ENCODE data around the gene CLDN14.

CLDN14 gene

DNA sequence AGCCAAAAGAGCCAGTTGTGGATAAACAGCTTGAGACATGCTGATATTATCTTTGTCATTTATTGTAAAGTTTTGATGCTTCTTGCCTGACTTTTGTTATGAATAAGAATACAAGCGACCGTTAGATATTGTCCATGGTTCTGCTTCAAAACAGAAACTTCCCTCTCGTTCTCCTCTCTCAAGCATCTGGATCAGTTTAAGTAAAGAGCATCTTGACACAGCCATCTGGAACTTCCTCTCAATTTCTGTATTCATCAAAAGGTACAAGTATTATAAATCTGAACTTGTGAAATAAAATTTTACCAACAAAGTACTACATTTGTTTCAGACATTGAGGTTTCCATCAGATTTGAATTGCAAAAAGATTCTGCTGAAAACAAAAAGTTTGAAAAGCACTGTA is 36.4 kb upstream of the CLDN14 start:
- Histone ChIP-seq H3K27ac (ENCODE audit: low read depth, low read length) (no peak overlapping the region), H2BK120ac (ENCODE audit: insufficient read depth, low read length, poor library complexity) (no peak overlapping the region), H2BK5ac (ENCODE audit: low read depth, low read length, poor library complexity) (no peak overlapping the region), H3K14ac (ENCODE audit: low read length) (no peak overlapping the region), H3K79me1 (ENCODE audit: low read length) (no peaks in the 10 kb centered on the region), H3K4me1 (ENCODE audit: control insufficient read depth in 1 of 2, insufficient read depth in 2 of 2, low read length in 2 of 2) (peaks cover 0 to 3% of the 10 kb centered on the region in 2 experiments), H3K4ac (ENCODE audit: low read depth, low read length) (no peak overlapping the region), H4K12ac (ENCODE audit: low read depth, low read length) (no peak overlapping the region), H2AFZ (ENCODE audit: insufficient read depth, low read length, poor library complexity) (no peak overlapping the region), H2AK5ac (ENCODE audit: low read length) (no peak overlapping the region), H3K4me2 (ENCODE audit: low read length) (no peak overlapping the region), H3K27me3 (ENCODE audit: insufficient read depth, low read length) (no peaks in the 10 kb centered on the region), H3K18ac (ENCODE audit: low read length) (no peak overlapping the region), H3K9me3 (ENCODE audit: insufficient read depth, low read depth, low read length) (no peaks in the 10 kb centered on the region), H3K4me3 (ENCODE audit: low read depth, low read length) (no peak overlapping the region), H4K8ac (ENCODE audit: low read depth, low read length) (no peak overlapping the region), H3K36me3 (ENCODE audit: control insufficient read depth in 1 of 2, insufficient read depth in 2 of 2, low read length in 2 of 2) (no peaks in the 10 kb centered on the region), H4K91ac (ENCODE audit: low read depth, low read length) (no peak overlapping the region), H3K9ac (ENCODE audit: low read length) (no peak overlapping the region), H2BK12ac (ENCODE audit: low read length) (no peak overlapping the region), H3K23ac (ENCODE audit: low read length) (no peak overlapping the region), H3K79me2 (ENCODE audit: control insufficient read depth, insufficient read depth, low read length, poor library complexity) (no peaks in the 10 kb centered on the region)
- no CpG with 5 or more reads among the region's 3 CpGs for WGBS (ENCODE audit: extremely low coverage, insufficient coverage, insufficient read length)
- no peak for DNase-seq

DNA sequence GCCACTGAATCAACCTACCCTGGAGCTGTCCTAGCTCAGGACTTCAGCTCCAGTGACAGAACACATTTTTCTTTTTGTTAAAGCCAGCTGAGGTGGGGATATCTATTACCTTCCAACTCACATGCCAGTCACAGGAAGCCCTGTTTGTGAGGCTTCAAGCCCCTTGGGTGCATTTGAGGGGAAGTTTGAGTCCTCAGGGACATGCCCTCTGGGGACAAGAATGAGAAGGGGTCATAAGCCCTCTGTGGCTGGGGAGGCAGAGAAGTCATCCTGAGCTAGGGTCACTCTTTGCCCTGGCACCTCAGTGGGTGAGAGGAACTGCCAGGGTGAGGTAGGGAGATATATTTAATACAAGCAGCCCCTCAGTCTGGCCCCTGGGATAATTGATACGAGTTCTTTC is 33.5 kb upstream of the CLDN14 start:
- H3K4ac ChIP-seq (ENCODE audit: low read depth, low read length), result no peak overlapping the region
- H3K27ac ChIP-seq (ENCODE audit: low read depth, low read length), result no peak overlapping the region
- no peak overlapping the region for H4K8ac ChIP-seq (ENCODE audit: low read depth, low read length)
- peaks cover 7% of the 10 kb centered on the region for H3K79me1 ChIP-seq (ENCODE audit: low read length)
- no peak overlapping the region for H4K91ac ChIP-seq (ENCODE audit: low read depth, low read length)
- no peaks in the 10 kb centered on the region for H3K79me2 ChIP-seq (ENCODE audit: control insufficient read depth, insufficient read depth, low read length, poor library complexity)
- no peak overlapping the region for H2BK120ac ChIP-seq (ENCODE audit: insufficient read depth, low read length, poor library complexity)
- no peak overlapping the region for H3K14ac ChIP-seq (ENCODE audit: low read length)
- no peak overlapping the region for H4K12ac ChIP-seq (ENCODE audit: low read depth, low read length)
- H2BK5ac ChIP-seq (ENCODE audit: low read depth, low read length, poor library complexity), result no peak overlapping the region
- no peak overlapping the region for H3K9ac ChIP-seq (ENCODE audit: low read length)
- H3K4me2 ChIP-seq (ENCODE audit: low read length), result no peak overlapping the region
- no CpG with 5 or more reads among the region's 1 CpG for WGBS (ENCODE audit: extremely low coverage, insufficient coverage, insufficient read length)
- H3K18ac ChIP-seq (ENCODE audit: low read length), result no peak overlapping the region
- peaks cover 20 to 21% of the 10 kb centered on the region in 2 experiments for H3K4me1 ChIP-seq (ENCODE audit: control insufficient read depth in 1 of 2, insufficient read depth in 2 of 2, low read length in 2 of 2)
- no peaks in the 10 kb centered on the region for H3K27me3 ChIP-seq (ENCODE audit: insufficient read depth, low read length)
- DNase-seq, result no peak
- H2BK12ac ChIP-seq (ENCODE audit: low read length), result no peak overlapping the region
- no peak overlapping the region for H2AK5ac ChIP-seq (ENCODE audit: low read length)
- no peak overlapping the region for H2AFZ ChIP-seq (ENCODE audit: insufficient read depth, low read length, poor library complexity)
- H3K36me3 ChIP-seq (ENCODE audit: control insufficient read depth in 1 of 2, insufficient read depth in 2 of 2, low read length in 2 of 2), result no peaks in the 10 kb centered on the region
- no peak overlapping the region for H3K23ac ChIP-seq (ENCODE audit: low read length)
- H3K4me3 ChIP-seq (ENCODE audit: low read depth, low read length), result no peak overlapping the region
- no peaks in the 10 kb centered on the region for H3K9me3 ChIP-seq (ENCODE audit: insufficient read depth, low read depth, low read length)

DNA sequence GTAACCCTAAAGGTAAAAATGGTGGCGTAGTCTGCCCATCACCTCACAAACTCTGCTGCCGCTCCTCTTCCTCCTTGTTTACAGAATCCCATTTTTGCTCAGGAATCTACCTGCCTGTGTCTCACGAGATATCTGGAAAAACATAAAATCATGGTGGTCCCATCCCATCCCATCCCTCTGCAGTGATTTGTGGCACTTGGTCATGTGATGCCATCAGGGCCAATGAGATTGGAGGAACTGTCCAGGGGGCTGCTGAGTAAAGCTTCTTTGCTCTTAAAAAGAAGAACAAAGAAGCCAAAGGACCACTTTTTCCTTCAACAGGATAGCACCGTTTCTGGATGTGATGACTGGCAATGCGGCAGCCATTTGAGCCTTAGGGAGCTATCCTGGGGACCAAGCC is 33.0 kb upstream of the CLDN14 start:
- Histone ChIP-seq H3K4me2 (ENCODE audit: low read length) (no peak overlapping the region), H2AFZ (ENCODE audit: insufficient read depth, low read length, poor library complexity) (no peak overlapping the region), H2BK5ac (ENCODE audit: low read depth, low read length, poor library complexity) (no peak overlapping the region), H3K18ac (ENCODE audit: low read length) (no peak overlapping the region), H3K14ac (ENCODE audit: low read length) (no peak overlapping the region), H4K12ac (ENCODE audit: low read depth, low read length) (no peak overlapping the region), H3K36me3 (ENCODE audit: control insufficient read depth in 1 of 2, insufficient read depth in 2 of 2, low read length in 2 of 2) (no peaks in the 10 kb centered on the region), H3K79me2 (ENCODE audit: control insufficient read depth, insufficient read depth, low read length, poor library complexity) (no peaks in the 10 kb centered on the region), H3K27me3 (ENCODE audit: insufficient read depth, low read length) (no peaks in the 10 kb centered on the region), H3K9ac (ENCODE audit: low read length) (no peak overlapping the region), H3K79me1 (ENCODE audit: low read length) (peaks cover 7% of the 10 kb centered on the region), H3K27ac (ENCODE audit: low read depth, low read length) (no peak overlapping the region), H3K4me3 (ENCODE audit: low read depth, low read length) (no peak overlapping the region), H3K23ac (ENCODE audit: low read length) (no peak overlapping the region), H2AK5ac (ENCODE audit: low read length) (no peak overlapping the region), H2BK120ac (ENCODE audit: insufficient read depth, low read length, poor library complexity) (no peak overlapping the region), H3K4me1 (ENCODE audit: control insufficient read depth in 1 of 2, insufficient read depth in 2 of 2, low read length in 2 of 2) (peaks cover 20 to 21% of the 10 kb centered on the region in 2 experiments), H4K8ac (ENCODE audit: low read depth, low read length) (no peak overlapping the region), H3K4ac (ENCODE audit: low read depth, low read length) (no peak overlapping the region), H3K9me3 (ENCODE audit: insufficient read depth, low read depth, low read length) (no peaks in the 10 kb centered on the region), H2BK12ac (ENCODE audit: low read length) (no peak overlapping the region), H4K91ac (ENCODE audit: low read depth, low read length) (no peak overlapping the region)
- DNase-seq, result no peak
- no CpG with 5 or more reads among the region's 5 CpGs for WGBS (ENCODE audit: extremely low coverage, insufficient coverage, insufficient read length)

DNA sequence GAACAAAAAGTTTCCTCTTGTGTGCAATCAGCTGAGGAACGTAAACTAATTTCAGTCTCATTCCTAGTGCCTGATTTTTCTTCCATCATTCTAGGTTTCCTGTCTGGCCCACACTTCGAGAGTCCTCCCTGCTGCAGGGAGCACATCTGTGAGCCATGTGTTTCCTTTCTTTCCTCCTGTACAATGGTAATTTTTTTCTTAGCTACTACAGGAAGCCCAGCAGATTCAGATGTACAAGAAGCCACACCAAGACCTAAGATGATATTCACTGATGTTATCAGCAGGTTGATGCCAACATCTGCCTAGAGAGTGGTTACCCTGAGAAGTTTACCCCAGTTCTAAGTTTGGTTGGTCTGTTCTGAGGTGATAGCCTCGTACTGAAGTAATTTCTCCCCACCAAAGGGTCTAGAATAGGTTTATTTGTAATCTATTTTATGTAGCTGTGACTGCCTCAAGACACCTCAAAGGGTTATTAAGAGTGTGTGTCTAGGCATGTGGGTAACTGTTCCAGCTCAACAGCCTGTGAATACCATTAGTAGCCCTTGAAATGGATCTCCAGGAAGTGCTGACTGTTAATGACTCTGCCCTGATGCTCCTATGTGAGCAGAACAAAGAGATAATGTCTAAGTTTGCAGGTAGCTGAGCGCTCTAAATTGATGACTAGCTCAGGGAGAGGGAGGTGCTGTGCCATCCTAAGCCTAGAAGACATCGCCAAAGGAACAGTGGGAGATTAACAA is 31.7 kb upstream of the CLDN14 start:
- H2BK120ac ChIP-seq (ENCODE audit: insufficient read depth, low read length, poor library complexity), result no peak overlapping the region
- H3K79me2 ChIP-seq (ENCODE audit: control insufficient read depth, insufficient read depth, low read length, poor library complexity), result no peaks in the 10 kb centered on the region
- H3K14ac ChIP-seq (ENCODE audit: low read length), result no peak overlapping the region
- no peaks in the 10 kb centered on the region for H3K9me3 ChIP-seq (ENCODE audit: insufficient read depth, low read depth, low read length)
- H3K4me3 ChIP-seq (ENCODE audit: low read depth, low read length), result no peak overlapping the region
- no peak overlapping the region for H3K4me2 ChIP-seq (ENCODE audit: low read length)
- no peak overlapping the region for H3K4ac ChIP-seq (ENCODE audit: low read depth, low read length)
- no peak overlapping the region for H3K18ac ChIP-seq (ENCODE audit: low read length)
- no peak overlapping the region for H4K8ac ChIP-seq (ENCODE audit: low read depth, low read length)
- no peak overlapping the region for H2BK5ac ChIP-seq (ENCODE audit: low read depth, low read length, poor library complexity)
- H3K36me3 ChIP-seq (ENCODE audit: control insufficient read depth in 1 of 2, insufficient read depth in 2 of 2, low read length in 2 of 2), result no peaks in the 10 kb centered on the region
- no peaks in the 10 kb centered on the region for H3K27me3 ChIP-seq (ENCODE audit: insufficient read depth, low read length)
- H2AFZ ChIP-seq (ENCODE audit: insufficient read depth, low read length, poor library complexity), result no peak overlapping the region
- no peak overlapping the region for H2AK5ac ChIP-seq (ENCODE audit: low read length)
- DNase-seq, result no peak
- no peak overlapping the region for H4K91ac ChIP-seq (ENCODE audit: low read depth, low read length)
- H2BK12ac ChIP-seq (ENCODE audit: low read length), result no peak overlapping the region
- H3K27ac ChIP-seq (ENCODE audit: low read depth, low read length), result no peak overlapping the region
- peaks cover 20 to 21% of the 10 kb centered on the region in 2 experiments for H3K4me1 ChIP-seq (ENCODE audit: control insufficient read depth in 1 of 2, insufficient read depth in 2 of 2, low read length in 2 of 2)
- no CpG with 5 or more reads among the region's 5 CpGs for WGBS (ENCODE audit: extremely low coverage, insufficient coverage, insufficient read length)
- no peak overlapping the region for H3K9ac ChIP-seq (ENCODE audit: low read length)
- H3K79me1 ChIP-seq (ENCODE audit: low read length), result peaks cover 7% of the 10 kb centered on the region
- H3K23ac ChIP-seq (ENCODE audit: low read length), result no peak overlapping the region
- no peak overlapping the region for H4K12ac ChIP-seq (ENCODE audit: low read depth, low read length)
